Measurements from ENCODE around the gene LY6G5C.

Gene LY6G5C, protein sequence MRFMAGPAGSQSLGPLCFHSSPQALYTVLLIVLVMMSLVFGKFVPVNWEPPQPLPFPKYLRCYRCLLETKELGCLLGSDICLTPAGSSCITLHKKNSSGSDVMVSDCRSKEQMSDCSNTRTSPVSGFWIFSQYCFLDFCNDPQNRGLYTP

DNA sequence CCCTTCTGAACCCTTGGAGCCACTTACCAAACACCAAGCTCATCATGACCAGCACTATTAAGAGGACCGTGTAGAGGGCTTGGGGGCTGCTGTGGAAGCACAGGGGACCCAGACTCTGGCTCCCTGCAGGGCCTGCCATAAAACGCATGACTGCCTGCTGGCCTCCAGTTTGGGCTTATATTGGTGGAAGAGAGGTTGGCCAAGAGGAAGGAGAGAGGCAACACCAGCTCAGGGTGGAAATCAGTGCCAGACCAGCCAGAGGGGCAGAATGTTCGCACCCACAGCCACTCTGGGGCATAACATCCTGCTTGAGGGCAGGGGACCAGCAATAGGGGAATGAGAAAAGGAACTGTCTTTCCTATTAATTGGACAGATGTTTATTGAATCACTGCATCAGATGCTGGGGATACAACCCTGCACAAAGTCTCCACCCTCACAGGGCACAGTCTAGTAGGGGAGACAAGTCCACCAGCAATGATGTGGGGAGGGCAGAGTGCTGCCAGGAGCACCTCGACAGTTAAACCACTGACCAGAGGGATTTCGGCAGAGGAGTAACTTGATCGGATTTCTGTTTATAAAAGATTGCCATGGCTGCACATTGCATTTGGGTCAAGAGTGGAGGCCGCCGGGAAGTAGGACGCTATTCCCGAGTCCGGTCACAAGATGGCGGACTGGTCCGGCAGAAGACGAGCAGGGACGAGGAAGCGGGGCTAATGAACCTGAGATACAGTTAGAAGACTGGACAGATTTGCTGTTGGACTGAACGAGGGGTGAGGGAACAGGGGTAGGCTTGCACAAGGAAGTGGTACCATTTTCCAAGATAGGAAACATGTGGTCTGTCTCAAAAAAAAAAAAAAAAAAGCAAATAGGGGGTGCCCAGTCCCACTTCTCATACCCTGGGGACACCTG is at the start of gene LY6G5C:
LY6G5C (minus strand) TSS at position 842 of the 909 bp plus-strand sequence; CDS start at position 148, 694 bp downstream.
- no peak for DNase-seq (ENCODE audit: low read depth, low spot score)

DNA sequence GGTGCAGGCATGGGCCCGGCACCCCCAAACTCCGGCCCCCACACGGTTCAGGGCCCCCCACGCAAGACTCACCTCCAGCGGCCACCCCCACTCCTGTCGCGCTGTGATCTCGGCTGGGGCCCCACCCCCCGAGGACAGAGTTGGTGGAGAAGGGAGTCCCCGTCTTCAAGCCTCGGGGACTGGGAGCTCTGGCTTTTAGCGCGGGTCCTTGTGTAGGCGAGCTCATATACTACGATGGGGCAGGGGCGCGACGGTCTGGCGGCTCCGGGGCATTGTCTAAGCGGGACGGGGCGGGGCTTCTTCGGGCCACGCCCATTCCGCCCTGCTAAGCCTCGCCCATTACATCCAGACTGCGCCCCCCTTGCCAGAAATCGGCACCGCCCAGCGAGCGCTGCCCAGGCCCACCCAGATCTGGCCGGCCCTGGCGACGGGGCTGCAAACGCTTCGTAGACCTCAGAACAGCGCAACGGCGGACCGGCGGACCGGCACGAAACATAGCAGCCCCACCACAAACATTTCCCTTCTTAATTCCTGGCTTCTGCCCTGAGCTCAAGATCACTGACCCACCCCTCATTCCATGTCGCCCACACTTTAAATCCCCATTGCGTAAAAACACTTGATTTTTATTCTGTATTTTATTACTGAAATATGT is 49.2 kb upstream of the LY6G5C start:
- no peak for DNase-seq (ENCODE audit: low read depth, low spot score)

DNA sequence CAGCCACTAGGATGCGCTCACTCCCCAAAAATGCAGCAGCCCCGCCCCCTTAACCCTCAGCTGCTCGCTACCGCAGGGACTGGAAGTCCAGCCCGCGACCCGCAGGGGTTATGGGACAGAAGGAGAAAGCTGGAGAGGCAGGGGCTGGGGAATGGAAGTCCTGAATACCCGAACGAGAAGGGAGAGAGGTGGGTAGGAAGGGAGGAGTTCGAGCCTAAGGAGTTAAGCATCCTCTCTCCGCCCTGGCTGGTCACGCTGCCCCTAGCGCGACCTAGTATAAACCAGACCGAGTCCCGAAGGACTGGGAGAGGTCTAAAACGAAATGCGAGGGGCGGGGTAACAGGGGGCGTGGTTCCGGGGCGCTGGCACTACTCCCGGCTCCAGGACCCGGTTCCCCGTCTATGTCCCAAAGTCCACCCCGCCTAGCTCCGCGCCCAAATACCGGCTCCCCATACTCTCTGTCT is 48.7 kb upstream of the LY6G5C start:
- no peak for DNase-seq (ENCODE audit: low read depth, low spot score)

DNA sequence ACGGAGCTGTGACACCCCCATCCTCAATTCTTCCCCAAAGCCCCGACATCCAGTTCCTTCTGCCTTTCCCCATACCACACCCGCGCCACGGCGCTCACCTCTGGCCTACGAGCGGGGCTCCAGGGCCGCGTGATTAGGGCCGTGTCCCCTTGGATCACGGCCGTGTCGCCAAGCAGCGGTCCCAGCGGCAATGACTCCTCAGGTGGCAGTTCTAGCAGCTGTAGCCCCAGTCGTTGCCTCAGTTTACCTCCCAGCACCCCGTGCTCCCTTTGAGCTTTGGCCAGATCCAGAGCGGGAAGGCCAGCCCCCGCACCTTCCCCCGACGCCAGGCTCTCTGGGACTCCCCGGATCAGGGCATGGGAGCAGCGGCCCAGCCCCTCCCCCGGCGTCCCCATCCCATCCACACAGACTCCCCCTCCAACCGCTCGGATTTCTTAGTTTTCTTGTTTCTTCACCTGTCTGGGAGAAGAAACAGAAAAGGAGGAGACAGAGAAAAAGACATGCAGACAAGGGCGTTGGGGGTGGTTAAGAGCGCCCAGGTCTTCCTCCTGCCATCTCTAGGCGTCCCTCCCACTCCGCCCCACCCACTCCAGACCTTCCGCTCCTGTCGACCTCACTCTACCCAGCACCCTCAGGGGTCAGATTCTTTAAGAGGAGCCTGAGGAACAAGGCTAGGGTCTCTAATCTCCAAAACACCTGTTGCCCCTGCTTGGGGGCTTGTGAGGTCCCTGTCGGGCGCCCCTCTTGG is 48.1 kb upstream of the LY6G5C start, which contains the start of gene DDAH2:
DDAH2 (minus strand) TSS at position 533 of the 748 bp plus-strand sequence; CDS start at position 395, 138 bp downstream.
- DNase-seq (ENCODE audit: low read depth, low spot score) = no peak

DNA sequence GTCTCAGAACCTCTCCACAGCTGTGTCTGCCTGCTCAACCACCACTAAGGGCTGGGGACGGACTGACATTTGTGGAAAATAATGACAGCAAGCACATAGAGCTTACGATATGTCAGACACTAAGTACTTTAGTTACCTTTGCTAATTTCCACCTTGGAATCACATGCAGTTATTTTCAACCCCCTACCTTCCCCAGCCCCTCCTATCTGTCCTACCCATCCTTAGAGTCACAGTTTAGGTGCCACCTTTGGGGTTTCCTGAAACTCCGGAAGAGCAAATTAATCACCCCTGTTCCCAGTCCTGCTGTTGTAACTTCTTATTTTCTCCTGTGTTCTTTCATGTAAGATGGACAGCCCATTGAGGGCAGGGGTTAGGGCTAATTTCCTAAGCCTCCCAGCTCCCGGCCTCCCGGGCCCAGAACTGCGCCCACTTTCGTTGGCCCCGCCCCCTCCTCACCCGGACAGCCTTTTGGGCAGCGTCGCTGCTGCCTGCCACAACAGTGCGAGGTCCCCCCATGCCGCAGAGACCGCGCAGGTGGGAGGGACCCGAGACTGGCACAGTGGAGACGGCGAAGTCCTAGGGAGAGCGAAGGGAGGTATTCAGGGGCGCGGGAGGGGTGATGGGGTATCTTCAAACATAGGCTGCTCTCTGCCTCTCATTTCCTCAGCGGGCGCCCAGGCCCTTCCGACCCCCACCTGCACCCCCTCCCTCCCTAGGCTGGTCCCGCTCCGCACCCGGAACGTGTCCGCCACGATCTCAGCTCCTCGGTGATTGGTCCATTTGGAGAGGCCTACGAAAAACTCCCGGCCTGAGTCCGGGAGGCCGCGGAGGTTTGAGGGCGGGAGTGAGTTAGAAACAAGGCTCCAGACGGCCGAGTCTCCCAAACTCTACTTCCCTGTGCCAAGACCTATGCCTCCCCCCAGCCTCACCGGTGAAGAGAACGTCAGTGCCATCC is 47.1 kb upstream of the LY6G5C start:
- DNase-seq (ENCODE audit: low read depth, low spot score) = no peak

DNA sequence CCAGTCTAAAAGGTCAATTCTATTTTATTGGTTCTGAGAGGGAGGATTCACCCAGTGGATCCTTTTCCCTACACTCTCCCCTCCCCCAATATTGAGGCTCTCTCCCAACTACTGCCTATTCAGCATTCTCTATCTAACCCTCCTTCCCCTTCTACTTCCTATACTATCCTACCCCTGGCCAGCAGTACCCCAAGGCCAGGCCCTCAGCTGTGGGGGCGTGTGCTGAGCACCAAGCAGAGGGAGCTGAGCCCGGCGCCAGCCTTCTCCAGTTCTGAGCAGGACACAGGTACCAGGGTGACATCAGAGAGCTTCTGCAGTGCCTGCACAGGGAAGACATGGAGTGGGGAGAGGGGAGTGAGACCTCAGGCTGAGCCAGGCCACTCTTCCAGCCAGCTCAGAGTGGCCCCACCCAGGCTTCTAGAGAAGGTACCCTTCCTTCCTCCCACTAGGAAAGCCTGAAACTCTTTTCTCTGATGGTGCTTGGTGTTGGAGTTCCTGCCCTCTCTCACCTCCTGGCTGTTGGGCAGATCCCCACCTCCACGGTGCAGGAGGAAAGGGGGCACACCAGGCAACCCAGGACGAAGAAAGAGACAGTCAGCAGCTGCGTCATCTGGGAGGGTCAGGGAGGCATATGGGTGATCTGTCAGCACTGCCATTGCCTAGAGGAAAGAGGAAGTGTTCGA is 46.3 kb upstream of the LY6G5C start:
- no peak for DNase-seq (ENCODE audit: low read depth, low spot score)

DNA sequence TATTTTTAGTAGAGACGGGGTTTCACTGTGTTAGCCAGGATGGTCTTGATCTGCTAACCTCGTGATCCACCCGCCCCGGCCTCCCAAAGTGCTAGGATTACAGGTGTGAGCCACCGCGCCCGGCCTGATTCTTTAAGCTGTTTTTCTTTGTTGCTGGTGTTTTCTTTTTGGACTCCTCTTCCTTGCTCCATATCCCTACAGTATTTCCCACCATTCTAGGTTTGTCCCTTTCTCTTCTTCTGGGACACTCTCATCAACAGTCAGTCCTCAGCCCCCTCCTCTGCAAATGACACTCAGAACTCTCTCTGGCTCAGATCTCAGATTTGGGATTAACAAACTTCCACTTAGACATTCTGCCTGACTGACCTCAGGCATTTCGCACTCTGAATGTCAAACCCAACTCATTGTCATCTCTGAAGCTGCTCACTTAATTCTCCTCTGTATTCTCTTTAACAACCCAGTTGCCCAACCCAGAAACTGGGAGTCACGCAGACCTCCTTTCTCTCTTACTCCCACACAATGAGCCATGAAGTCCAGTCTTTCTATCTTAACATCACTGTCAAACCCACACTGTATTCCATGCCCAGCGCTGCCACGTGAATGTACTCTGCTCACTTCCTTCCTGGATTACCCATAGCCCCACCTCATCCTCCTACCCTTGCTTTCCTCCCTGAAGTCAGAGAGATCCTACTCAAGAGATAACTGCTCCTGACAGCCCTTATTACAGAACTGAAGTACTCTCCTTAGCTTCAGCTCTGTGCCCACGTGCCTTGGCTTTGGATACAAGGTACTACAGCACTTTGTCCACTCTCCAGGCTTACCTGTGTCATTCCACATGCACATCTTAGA is 44.9 kb upstream of the LY6G5C start:
- DNase-seq (ENCODE audit: low read depth, low spot score) = no peak

DNA sequence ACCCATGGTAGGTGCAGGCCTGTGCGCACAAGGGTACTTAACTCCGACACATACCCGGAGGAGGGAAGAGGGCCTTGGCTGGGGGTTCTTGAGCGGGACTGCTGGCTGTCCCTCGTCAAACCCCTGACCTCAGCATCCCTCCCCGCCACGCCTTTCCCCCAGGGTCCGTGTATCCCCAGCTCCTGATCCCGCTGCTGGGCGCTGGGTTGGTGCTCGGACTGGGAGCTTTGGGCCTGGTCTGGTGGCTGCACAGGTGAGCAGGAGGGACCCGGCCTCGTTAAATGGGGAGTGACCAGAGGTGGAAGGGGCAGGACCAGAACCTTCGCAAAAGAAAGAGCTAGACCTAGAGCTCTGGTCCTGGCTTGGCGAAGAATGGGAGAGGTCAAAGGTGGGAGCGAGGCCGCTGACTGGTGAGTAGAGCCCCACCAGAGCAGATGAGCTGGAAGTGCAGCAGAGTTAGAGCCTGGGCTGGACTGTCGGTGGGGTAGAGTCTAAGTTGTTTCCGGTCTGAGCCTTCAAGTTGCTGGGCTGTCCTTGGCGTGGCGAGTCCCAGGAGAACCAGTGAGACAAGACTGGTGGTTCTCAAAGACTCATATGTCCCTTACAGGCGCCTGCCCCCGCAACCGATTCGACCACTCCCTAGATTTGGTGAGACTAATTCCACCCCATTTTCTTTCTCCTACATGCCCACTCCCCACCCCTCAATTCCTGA is 43.3 kb upstream of the LY6G5C start:
- no peak for DNase-seq (ENCODE audit: low read depth, low spot score)

DNA sequence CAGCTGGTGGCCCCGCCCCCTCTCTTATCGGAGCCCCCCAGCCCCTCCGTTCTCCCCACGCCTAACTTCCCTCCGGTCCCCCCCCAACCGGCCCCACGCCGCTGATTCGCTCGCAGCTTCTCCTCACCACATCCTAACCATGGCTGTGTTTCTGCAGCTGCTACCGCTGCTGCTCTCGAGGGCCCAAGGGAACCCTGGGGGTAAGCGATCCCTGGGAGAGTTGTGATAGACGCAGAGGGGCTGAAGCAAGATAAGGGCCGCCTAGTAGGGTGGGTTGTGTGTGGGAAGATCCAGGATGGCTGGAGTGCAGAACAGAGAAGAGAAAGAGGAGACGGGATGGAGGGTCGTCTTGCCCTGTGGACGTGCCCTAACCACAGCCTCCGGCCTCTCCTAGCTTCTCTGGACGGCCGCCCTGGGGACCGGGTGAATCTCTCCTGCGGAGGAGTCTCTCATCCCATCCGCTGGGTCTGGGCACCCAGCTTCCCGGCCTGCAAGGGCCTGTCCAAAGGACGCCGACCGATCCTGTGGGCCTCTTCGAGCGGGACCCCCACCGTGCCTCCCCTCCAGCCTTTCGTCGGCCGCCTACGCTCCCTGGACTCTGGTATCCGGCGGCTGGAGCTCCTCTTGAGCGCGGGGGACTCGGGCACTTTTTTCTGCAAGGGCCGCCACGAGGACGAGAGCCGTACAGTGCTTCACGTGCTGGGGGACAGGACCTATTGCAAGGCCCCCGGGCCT is 42.5 kb upstream of the LY6G5C start, which contains the start of gene MPIG6B:
MPIG6B (plus strand) TSS at position 129 of the 735 bp plus-strand sequence; CDS start at position 140, 11 bp downstream.
- DNase-seq (ENCODE audit: low read depth, low spot score) = no peak

DNA sequence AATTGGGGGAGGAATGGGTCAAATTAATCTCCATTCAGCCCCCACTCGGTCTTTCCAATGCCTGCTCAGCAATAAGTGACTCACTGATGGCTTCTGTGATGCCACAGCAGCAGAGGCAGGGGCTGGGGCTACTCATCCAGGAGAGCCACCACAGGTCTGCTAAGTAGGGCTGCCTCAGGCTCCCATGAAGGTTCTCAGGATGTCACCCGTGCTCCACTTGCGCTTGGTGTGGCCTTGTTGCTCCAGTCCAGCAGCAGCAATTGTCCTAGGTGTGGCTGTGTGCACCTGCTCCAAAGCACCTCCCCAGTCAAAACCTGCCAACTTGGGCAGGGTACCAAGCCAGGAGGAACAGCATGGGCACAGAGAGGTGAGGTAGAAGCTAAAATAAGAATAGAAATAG is 41.3 kb upstream of the LY6G5C start:
- DNase-seq (ENCODE audit: low read depth, low spot score) = no peak

DNA sequence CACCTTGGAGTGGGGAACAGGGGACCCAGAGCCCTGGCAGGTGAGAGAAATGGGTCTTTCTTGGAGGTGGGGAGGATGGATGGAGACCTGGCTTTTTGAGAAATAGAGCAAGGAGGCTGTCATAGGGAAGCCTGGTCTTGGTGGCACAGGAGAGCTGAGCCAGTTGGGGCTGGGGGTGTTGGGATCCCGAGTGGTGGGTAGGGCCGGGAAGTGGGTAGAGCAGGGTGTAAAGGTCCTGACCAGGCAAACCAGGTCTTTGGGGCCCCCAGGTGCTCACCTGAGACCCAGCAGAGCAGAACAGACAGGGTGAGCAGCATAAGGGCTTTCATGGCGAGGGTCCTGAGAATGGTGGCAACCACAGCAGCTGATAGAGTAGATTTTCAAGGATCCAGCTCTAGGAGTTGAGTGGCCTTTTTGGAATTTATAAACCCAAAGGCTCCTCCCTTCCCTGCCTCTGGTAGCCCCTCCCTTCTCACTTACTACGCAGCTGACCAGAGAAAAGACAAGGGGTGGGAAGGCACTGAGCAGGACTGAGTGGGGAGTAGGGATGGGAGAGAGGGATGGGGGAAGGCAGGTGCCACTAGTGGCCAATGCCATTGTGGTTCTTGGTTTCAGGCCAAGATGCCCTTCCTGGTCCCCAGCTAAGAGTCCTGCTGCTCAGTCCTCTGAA is 40.6 kb upstream of the LY6G5C start, which contains the start of gene LY6G6C:
LY6G6C (minus strand) TSS at position 396 of the 670 bp plus-strand sequence; CDS start at position 329, 67 bp downstream.
- DNase-seq (ENCODE audit: low read depth, low spot score) = no peak

DNA sequence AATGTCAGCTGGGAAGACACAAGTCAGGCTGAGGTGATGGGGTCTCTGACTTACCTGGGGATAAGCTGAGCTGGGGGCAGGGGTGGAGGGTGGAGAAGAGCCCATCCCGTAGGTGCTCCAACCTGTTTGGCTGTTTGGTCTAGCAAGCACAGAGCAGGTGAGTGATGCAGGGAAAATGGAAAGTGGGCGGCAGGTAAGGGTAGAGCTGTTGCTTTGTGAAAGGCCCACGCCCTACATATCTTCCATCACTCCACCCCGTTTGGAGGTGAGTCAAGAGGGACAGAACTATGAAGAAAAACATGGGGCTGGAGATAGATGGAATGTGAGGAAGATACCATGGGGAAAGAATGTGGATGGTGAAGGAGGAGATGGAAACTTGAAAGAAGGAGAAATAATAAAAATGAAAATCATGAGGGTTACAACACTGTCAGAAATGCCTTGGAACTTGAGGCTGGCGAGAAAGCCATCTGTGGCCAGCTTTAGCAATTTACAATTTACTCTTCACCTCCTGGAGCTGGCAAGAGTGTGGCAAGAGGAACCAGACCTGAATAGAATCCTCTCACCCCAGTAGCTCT is 39.4 kb upstream of the LY6G5C start:
- no peak for DNase-seq (ENCODE audit: low read depth, low spot score)

DNA sequence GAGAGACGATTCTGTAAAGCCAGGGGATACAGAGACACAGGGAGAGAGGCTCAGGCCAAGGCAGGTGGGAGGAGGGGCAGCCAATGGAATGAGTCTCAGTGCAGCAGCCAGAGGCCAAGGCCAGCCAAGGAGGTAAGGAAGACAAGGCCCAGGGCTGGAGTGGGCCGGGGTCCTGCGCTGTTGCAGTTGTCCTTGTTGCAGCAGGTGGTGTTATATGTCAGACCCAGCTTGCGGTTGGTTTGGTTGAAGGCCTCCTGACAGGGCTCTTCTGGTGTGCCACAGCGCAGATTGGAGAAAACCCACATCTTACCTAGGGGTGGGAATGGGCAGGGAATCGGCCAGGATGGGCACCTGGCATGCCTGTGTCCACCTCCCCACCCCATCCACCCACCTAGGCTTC is 38.1 kb upstream of the LY6G5C start:
- DNase-seq (ENCODE audit: low read depth, low spot score) = no peak

DNA sequence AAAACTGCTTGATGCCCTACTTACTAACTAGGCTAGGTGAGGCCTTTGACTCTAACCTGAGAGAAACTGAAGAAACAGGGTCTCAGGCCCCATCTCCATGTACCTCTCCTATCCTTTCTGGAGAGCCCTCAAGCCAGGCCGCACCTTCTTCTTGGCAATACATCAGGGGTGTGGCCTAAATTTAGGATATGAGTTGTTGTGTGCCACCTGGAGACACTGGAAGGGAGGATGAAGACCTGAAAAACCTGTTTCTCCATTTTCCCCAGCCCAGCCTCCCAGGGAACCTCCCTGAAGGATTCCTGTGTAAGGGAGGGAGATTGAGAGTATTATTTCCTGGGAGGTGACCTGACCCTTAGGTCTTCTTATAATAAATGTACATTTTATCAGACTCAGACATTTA is 37.4 kb upstream of the LY6G5C start:
- DNase-seq (ENCODE audit: low read depth, low spot score) = no peak

DNA sequence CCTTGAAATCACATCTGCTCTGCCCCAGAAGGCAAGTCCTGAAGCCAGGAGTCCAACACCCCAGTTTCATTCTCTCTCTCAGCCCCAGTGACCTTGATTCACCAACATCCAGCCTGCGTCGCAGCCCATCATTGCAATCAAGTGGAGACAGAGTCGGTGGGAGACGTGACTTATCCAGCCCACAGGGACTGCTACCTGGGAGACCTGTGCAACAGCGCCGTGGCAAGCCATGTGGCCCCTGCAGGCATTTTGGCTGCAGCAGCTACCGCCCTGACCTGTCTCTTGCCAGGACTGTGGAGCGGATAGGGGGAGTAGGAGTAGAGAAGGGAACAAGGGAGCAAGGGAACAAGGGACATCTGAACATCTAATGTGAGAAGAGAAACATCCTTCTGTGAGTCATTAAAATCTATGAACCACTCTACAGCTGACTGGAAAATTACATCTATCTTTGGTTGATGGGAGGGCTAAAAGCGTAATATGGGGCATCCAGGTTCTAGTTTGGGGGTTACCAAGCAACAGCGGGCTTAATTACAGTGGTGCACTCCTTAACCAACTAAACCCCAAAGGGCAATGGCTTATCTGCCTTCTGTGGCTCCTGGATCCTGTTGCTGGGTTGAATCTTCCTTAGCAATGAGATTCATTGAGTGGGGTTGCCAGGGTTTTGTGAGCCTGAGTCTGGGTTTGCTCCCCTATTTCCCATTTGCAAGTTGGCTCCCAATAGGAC is 36.8 kb upstream of the LY6G5C start:
- no peak for DNase-seq (ENCODE audit: low read depth, low spot score)
